IPS-15b (cell line): ENCODE data around the gene GSG1L2.

Source experiments
- H3K27me3 ChIP-seq: one replicate; pipeline ENCODE4 v1.6.1; 2013; ENCODE audit warnings: low read length; ENCODE audit not compliant: control insufficient read depth, insufficient read depth
- H3K36me3 ChIP-seq: one replicate; pipeline ENCODE4 v1.6.1; 2013; ENCODE audit warnings: low read length; ENCODE audit not compliant: control insufficient read depth, insufficient read depth
- H3K4me1 ChIP-seq: one replicate; pipeline ENCODE4 v1.6.1; 2013; ENCODE audit warnings: mild to moderate bottlenecking, low read length; ENCODE audit not compliant: control insufficient read depth, insufficient read depth
- H3K4me3 ChIP-seq: one replicate; pipeline ENCODE4 v1.5.1; 2013; ENCODE audit warnings: low read depth, low read length
- H3K9ac ChIP-seq: one replicate; pipeline ENCODE4 v1.6.1; 2013; ENCODE audit warnings: low read depth, mild to moderate bottlenecking, low read length
- H3K9me3 ChIP-seq: one replicate; pipeline ENCODE4 v1.6.1; 2013; ENCODE audit warnings: mild to moderate bottlenecking, low read length; ENCODE audit not compliant: control insufficient read depth, insufficient read depth

The GSG1L2 gene

GRCh38 chr17:9821921-9822320 lies at the start of gene GSG1L2:
Gene GSG1L2 (minus strand): TSS chr17:9822079. CDS start chr17:9822071, 8 bp downstream.
- H3K9me3 ChIP-seq, result no peaks in the 10 kb centered on the region
- no peaks in the 10 kb centered on the region for H3K36me3 ChIP-seq
- H3K9ac ChIP-seq, result no peak within 1 kb of the TSS
- H3K27me3 ChIP-seq, result no peaks in the 10 kb centered on the region
- no peak within 1 kb of the TSS for H3K4me3 ChIP-seq
- H3K4me1 ChIP-seq, result no peaks in the 10 kb centered on the region

- H3K4me1 ChIP-seq, result no peaks in the 10 kb centered on the region
- no peaks in the 10 kb centered on the region for H3K36me3 ChIP-seq
- H3K27me3 ChIP-seq, result no peaks in the 10 kb centered on the region
- no peak overlapping the region for H3K4me3 ChIP-seq
- no peak overlapping the region for H3K9ac ChIP-seq
- H3K9me3 ChIP-seq, result no peaks in the 10 kb centered on the region
Measured at GRCh38 chr17:9868552-9868951, 46.7 kb upstream of the GSG1L2 start.

- no peak overlapping the region for H3K4me3 ChIP-seq
- no peaks in the 10 kb centered on the region for H3K4me1 ChIP-seq
- no peaks in the 10 kb centered on the region for H3K36me3 ChIP-seq
- H3K27me3 ChIP-seq, result no peaks in the 10 kb centered on the region
- H3K9ac ChIP-seq, result no peak overlapping the region
- no peaks in the 10 kb centered on the region for H3K9me3 ChIP-seq
Measured at GRCh38 chr17:9865586-9865985, 43.7 kb upstream of the GSG1L2 start.

GRCh38 chr17:9862949-9863348 lies 41.1 kb upstream of the GSG1L2 start:
- H3K9me3 ChIP-seq, result no peaks in the 10 kb centered on the region
- H3K4me3 ChIP-seq, result no peak overlapping the region
- no peaks in the 10 kb centered on the region for H3K36me3 ChIP-seq
- no peak overlapping the region for H3K9ac ChIP-seq
- no peaks in the 10 kb centered on the region for H3K4me1 ChIP-seq
- H3K27me3 ChIP-seq, result no peaks in the 10 kb centered on the region

- Histone ChIP-seq H3K4me3 (no peak overlapping the region), H3K27me3 (no peaks in the 10 kb centered on the region), H3K9me3 (no peaks in the 10 kb centered on the region), H3K4me1 (no peaks in the 10 kb centered on the region), H3K36me3 (no peaks in the 10 kb centered on the region), H3K9ac (no peak overlapping the region)
Measured at GRCh38 chr17:9862220-9862619, 40.3 kb upstream of the GSG1L2 start.

- H3K27me3 ChIP-seq, result no peaks in the 10 kb centered on the region
- H3K9me3 ChIP-seq, result no peaks in the 10 kb centered on the region
- H3K4me3 ChIP-seq, result no peak overlapping the region
- no peaks in the 10 kb centered on the region for H3K4me1 ChIP-seq
- no peak overlapping the region for H3K9ac ChIP-seq
- H3K36me3 ChIP-seq, result no peaks in the 10 kb centered on the region
Measured at GRCh38 chr17:9860851-9861250, 39.0 kb upstream of the GSG1L2 start.

- no peaks in the 10 kb centered on the region for H3K27me3 ChIP-seq
- H3K9me3 ChIP-seq, result no peaks in the 10 kb centered on the region
- H3K4me3 ChIP-seq, result no peak overlapping the region
- no peaks in the 10 kb centered on the region for H3K36me3 ChIP-seq
- no peak overlapping the region for H3K9ac ChIP-seq
- no peaks in the 10 kb centered on the region for H3K4me1 ChIP-seq
Measured at GRCh38 chr17:9859781-9860180, 37.9 kb upstream of the GSG1L2 start.

- H3K27me3 ChIP-seq, result no peaks in the 10 kb centered on the region
- no peaks in the 10 kb centered on the region for H3K9me3 ChIP-seq
- H3K9ac ChIP-seq, result no peak overlapping the region
- no peaks in the 10 kb centered on the region for H3K36me3 ChIP-seq
- H3K4me1 ChIP-seq, result no peaks in the 10 kb centered on the region
- no peak overlapping the region for H3K4me3 ChIP-seq
Measured at GRCh38 chr17:9855036-9855435, 33.2 kb upstream of the GSG1L2 start.

GRCh38 chr17:9854255-9854654 lies 32.4 kb upstream of the GSG1L2 start:
- Histone ChIP-seq H3K9me3 (no peaks in the 10 kb centered on the region), H3K9ac (no peak overlapping the region), H3K27me3 (no peaks in the 10 kb centered on the region), H3K4me3 (no peak overlapping the region), H3K4me1 (no peaks in the 10 kb centered on the region), H3K36me3 (no peaks in the 10 kb centered on the region)

- H3K27me3 ChIP-seq, result no peaks in the 10 kb centered on the region
Measured at GRCh38 chr17:9850151-9850550, 28.3 kb upstream of the GSG1L2 start.

GRCh38 chr17:9845306-9845705 lies 23.4 kb upstream of the GSG1L2 start:
- H3K36me3 ChIP-seq, result no peaks in the 10 kb centered on the region
- no peaks in the 10 kb centered on the region for H3K4me1 ChIP-seq
- no peak overlapping the region for H3K9ac ChIP-seq
- no peaks in the 10 kb centered on the region for H3K9me3 ChIP-seq
- H3K4me3 ChIP-seq, result no peak overlapping the region
- H3K27me3 ChIP-seq, result no peaks in the 10 kb centered on the region

More at GRCh38 chr17:9850151-9850550, 28.3 kb upstream of the GSG1L2 start:
- no peak overlapping the region for H3K9ac ChIP-seq
- no peaks in the 10 kb centered on the region for H3K9me3 ChIP-seq
- H3K36me3 ChIP-seq, result no peaks in the 10 kb centered on the region
- no peak overlapping the region for H3K4me3 ChIP-seq
- H3K4me1 ChIP-seq, result no peaks in the 10 kb centered on the region

GRCh38 chr17:9844153-9844552 lies 22.3 kb upstream of the GSG1L2 start:
- H3K36me3 ChIP-seq, result no peaks in the 10 kb centered on the region
- no peaks in the 10 kb centered on the region for H3K4me1 ChIP-seq

More at GRCh38 chr17:9844153-9844552, 22.3 kb upstream of the GSG1L2 start:
- Histone ChIP-seq H3K9ac (no peak overlapping the region), H3K9me3 (no peaks in the 10 kb centered on the region), H3K27me3 (no peaks in the 10 kb centered on the region), H3K4me3 (no peak overlapping the region)
